NCI-H2196 (cell line): ENCODE data around the gene ATRNL1.

Experiments
- DNase-seq: peaks from one replicate; lab custom pipeline; 2025; ENCODE audit not compliant: unreplicated experiment; lab: John Stamatoyannopoulos, UW

Gene ATRNL1

DNA sequence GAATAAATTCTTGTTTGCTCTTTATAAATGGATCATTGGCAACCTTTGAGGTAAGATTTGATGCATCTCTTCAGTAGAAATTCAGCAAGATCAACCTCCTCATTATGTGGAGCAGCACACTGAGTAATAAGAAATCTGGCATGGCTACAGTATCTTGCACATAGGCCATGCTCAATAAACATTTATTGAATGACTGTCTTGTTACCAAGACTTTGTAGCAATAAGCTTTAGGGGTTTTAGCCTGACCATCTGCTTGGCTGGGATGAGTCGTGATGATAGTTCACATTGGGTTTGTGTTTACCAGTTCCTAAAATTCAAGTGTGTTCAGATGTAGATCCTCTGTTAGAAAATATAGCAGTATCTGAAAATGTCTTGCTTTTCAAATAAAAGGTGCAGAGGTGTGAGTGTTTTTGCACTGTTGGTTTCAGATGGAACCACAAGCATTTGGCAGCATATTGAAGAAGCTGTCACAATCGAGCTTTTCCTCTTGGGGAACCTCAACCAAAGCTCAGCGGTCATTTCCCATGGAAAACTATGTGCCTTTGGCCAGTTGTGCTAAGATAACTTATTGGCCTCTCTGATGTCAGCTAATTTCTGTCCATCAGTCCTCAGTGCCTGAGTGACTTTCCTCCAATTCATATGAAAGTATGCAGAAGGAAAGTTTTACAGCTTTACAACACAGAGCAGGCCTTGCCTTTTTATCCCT, 737.3 kb downstream of the ATRNL1 start:
- no peak for DNase-seq

GRCh38 chr10:115831016-115831415, 737.9 kb downstream of the ATRNL1 start:
- no peak for DNase-seq

DNA sequence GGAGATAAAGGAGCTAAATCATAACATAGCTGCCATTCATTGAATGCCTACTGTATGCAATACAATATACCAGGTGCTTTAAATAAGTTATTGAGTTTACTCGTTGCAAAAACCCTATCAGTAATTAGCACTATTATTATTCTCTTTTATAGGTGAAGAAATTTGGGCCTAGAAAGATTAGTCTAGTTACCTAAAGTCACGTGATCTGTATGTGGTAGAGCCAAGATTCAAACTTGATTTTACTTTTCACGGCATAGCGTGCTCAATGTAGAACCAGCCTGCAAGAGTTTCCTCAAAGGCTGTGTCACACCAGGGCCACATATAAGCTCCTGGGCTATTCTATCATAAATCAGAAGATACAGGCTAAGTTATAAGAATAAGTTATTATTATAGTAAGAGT, 740.0 kb downstream of the ATRNL1 start:
- DNase-seq: no peak

DNA sequence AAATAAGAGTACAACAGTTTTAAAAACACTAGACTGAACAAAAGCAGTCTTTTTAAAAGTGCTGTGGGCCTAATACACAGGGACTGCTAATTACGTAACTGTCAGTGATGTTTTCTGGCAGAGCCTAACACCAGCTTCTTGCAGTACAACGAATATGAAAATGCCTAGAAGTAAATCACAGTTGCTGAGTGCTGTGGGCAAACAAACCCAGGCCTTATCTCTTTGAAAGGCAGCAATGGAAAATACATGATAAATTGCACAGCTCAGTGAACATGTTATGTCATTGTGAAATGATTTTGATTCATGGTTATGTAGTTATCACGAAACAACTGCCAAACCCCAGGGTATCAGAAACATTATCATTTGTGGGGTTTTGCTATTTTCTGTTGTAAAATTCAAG, 751.4 kb downstream of the ATRNL1 start:
- no peak for DNase-seq

DNA sequence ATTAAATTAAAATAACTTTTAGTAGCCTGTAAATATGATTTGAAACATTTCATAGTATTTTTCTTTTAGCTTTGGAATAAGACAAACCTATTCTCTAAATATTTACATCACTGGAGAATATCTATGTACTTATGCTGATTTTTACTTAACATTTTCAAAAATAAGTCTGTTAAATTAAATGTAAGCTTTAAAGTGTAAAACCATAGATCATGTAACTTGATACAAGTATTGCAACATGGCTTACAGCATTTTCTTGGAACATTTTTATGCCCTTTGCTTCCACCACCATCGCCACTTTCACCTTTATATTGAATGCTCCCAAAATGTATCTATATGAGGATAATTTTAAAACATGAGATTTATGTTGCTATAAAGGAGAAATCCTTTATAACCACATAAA, 752.8 kb downstream of the ATRNL1 start:
- DNase-seq: no peak

GRCh38 chr10:115846528-115846927, 753.4 kb downstream of the ATRNL1 start:
- no peak for DNase-seq

DNA sequence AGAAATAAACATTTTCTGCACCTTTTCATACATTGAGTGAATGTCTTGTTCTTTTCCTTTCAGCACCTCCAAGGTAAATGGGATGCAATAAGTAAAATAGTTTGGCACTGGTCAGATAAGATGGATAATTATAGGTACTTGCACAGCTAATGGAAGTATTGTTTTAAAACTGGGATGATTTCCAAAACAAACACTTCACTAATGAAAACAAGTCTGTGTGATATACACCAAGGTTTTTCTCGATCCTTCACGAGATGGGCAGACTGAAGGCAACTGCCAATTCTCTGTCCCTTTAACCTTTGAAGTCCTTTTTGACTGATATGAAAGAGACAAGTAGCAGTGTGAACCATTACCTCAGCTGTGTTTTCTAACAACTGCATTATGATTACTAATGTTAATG, 756.0 kb downstream of the ATRNL1 start:
- DNase-seq: no peak

GRCh38 chr10:115850666-115851065, 757.5 kb downstream of the ATRNL1 start:
- DNase-seq: no peak

GRCh38 chr10:115851695-115852094, 758.5 kb downstream of the ATRNL1 start:
- no peak for DNase-seq

GRCh38 chr10:115854740-115855435, 761.7 kb downstream of the ATRNL1 start:
- DNase-seq: no peak

- no peak for DNase-seq
Observed at GRCh38 chr10:115856580-115856979, 763.4 kb downstream of the ATRNL1 start.

- no peak for DNase-seq
Observed at GRCh38 chr10:115857856-115858255, 764.7 kb downstream of the ATRNL1 start.

DNA sequence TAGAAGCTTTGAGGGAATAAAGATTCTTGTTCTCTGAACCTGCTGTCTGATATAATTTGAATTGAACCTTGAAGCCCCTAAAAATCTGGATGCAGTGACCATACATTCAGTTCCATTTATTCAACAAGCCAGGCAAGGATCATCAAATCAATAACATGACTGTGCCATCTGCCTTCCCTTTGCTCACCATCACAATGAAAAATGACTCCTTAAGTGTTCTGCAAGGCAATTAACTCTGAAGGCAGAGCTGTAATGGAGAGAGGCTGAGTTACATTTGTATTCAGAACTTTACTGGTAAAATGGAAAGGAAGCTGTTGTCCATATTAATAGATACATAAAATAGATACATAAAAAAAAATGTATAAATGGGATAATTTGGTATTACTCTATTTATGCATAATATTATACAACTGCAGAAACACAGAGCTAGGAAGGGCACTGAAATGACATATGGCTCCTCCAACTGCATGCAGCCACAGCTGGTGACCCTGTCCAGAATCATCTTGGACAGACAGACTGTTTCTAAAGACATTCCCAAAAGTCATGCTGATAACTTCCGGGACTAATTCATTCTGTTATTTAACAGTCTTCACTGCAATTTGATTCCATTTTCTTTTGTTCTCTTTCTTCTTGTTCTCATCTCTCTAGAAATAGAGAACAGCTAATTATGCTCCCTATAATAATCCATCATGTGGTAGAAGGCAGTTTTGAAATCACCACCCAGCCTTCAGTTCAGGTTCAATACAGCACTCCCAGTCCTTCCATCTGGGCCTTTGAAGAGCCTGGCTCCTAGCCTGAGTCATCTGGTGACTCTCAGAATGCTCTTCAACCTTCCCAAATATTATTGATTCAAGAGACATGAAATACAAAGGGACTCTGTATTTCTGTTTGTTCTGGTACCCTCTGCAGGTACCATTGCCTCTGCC, 767.3 kb downstream of the ATRNL1 start:
- DNase-seq: no peak

- DNase-seq: no peak
Observed at GRCh38 chr10:115861455-115861854, 768.3 kb downstream of the ATRNL1 start.

DNA sequence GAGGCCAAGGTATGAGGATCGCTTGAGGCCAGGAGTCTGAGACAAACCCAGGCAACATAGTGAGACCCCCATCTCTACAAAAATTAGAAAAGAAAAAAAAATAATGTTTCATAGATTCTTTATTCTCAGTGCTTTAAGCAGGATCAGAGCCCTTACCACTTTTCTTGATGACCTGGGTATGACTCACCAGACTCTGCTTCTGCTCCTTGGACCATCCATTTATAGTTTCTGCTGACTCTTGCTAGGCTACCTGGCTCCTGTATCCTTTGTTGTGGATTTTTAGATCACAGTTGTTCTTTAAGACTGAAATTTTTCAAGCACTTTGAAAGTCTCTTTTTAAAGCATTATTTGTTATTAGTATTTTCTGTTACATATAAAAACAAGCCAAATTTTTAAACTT, 768.7 kb downstream of the ATRNL1 start:
- no peak for DNase-seq

DNA sequence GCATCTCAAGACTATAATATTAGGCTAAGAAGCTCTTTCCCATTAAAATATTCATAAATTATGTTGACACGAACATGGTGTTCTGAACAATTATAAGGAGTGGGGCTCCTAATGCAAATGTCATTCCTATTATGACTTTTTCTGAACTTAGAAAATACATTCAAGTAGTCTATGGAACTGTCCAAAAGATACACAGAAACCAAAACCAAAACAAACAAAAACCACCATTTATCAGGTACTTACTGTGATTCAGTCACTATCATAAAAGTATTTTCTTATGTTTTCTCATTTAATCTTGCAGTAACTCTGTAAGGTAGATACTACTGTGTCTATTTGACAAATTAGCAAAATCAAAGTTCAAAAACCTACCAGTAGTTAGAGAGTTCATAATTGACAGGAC, 773.0 kb downstream of the ATRNL1 start:
- no peak for DNase-seq

- no peak for DNase-seq
Observed at GRCh38 chr10:115866691-115867090, 773.5 kb downstream of the ATRNL1 start.

- no peak for DNase-seq
Observed at GRCh38 chr10:115867305-115867704, 774.1 kb downstream of the ATRNL1 start.

- no peak for DNase-seq
Observed at GRCh38 chr10:115871855-115872254, 778.7 kb downstream of the ATRNL1 start.

- DNase-seq: no peak
Observed at GRCh38 chr10:115875172-115875571, 782.0 kb downstream of the ATRNL1 start.

DNA sequence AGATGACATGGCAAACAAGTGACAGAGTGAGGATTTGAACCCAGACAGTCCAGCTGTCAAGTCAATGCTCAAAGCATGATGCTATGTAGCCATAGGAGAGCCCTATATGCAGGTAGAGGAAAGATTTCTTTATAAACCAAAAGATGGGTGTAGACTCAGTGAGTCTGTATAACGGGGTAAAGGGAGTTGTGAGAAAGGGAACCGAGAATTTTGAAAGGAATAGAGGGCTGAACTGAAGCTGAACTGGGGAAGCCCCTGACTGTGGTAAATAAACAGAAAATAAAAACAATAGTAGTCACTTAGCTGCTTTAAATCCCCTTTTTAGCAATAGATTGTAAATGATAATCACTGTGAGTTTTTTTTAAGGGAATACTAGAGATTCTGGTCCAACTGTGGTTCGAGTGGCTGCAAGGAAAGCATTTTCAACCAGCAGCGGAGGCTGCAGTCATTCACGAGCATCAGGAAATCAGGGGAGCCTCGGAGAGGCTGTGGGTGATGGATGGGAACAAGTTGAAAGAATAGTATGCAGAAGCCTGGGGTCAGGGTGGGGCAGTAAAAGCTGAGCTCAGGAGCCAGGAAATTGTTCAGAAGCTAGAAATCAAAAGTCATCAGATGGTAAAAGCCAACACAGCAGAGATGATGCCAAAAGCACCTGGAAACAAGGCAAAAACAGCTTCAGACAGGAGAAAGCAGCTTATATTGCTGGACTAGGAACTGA, 786.4 kb downstream of the ATRNL1 start:
- no peak for DNase-seq
